Astrocyte (in vitro differentiated cells and primary cell): ENCODE results near the gene PCA3. TPM values are rescaled to one million over a fixed set of nuclear protein-coding genes. Genes with fewer than 3 reads are reported as not detected.

Source experiments
- DNase-seq: peaks from one replicate; pipeline ENCODE4 v3.0.0-alpha.2; 2010; ENCODE audit warnings: low read depth
- FAIRE-seq: peaks from 2 replicates; lab custom pipeline; 2011; peaks lifted over from hg19 to GRCh38; lab: Jason Lieb, UNC
- H2AFZ ChIP-seq: 2 replicates; pipeline ENCODE4 v1.6.0; 2012; ENCODE audit warnings: low read depth, low read length, inconsistent platforms
- H3K27ac ChIP-seq: 2 replicates; pipeline ENCODE4 v1.5.1; 2011; ENCODE audit warnings: low read depth, low read length, inconsistent platforms
- H3K27me3 ChIP-seq: 2 replicates; pipeline ENCODE4 v1.6.0; 2011; ENCODE audit warnings: low read length, inconsistent platforms; ENCODE audit not compliant: insufficient read depth
- H3K36me3 ChIP-seq: 2 replicates; pipeline ENCODE4 v1.5.1; 2011; ENCODE audit warnings: low read length, inconsistent platforms; ENCODE audit not compliant: insufficient read depth
- H3K4me1 ChIP-seq: 2 replicates; pipeline ENCODE4 v1.5.1; 2011; ENCODE audit warnings: low read length, inconsistent platforms; ENCODE audit not compliant: insufficient read depth
- H3K4me2 ChIP-seq: 2 replicates; pipeline ENCODE4 v1.6.0; 2012; ENCODE audit warnings: low read length, inconsistent platforms
- H3K4me3 ChIP-seq: 2 replicates; pipeline ENCODE4 v1.5.1; 2011; ENCODE audit warnings: low read depth, mild to moderate bottlenecking, low read length, inconsistent platforms; ENCODE audit not compliant: insufficient read depth
- H3K79me2 ChIP-seq: 2 replicates; pipeline ENCODE4 v1.6.0; 2012; ENCODE audit warnings: mild to moderate bottlenecking, low read length, inconsistent platforms; ENCODE audit not compliant: insufficient read depth
- H3K9ac ChIP-seq: 2 replicates; pipeline ENCODE4 v1.6.0; 2012; ENCODE audit warnings: mild to moderate bottlenecking, low read length, inconsistent platforms
- H3K9me3 ChIP-seq: 2 replicates; pipeline ENCODE4 v1.5.1; 2012; ENCODE audit warnings: low read depth, mild to moderate bottlenecking, low read length, inconsistent platforms; ENCODE audit not compliant: insufficient read depth
- H4K20me1 ChIP-seq: 2 replicates; pipeline ENCODE4 v1.6.0; 2012; ENCODE audit warnings: low read length, inconsistent platforms; ENCODE audit not compliant: insufficient read depth
- H3K27ac Mint-ChIP-seq: one replicate; pipeline ENCODE4 v1.8.0; 2021; ENCODE audit warnings: mild to moderate bottlenecking, mixed read lengths; ENCODE audit not compliant: unreplicated experiment
- H3K27me3 Mint-ChIP-seq: one replicate; pipeline ENCODE4 v1.8.0; 2021; ENCODE audit warnings: low read depth, mixed read lengths; ENCODE audit not compliant: unreplicated experiment
- H3K36me3 Mint-ChIP-seq: one replicate; pipeline ENCODE4 v1.8.0; 2021; ENCODE audit warnings: low read depth, mixed read lengths; ENCODE audit not compliant: unreplicated experiment
- H3K4me1 Mint-ChIP-seq: one replicate; pipeline ENCODE4 v1.8.0; 2021; ENCODE audit warnings: low read depth, mixed read lengths; ENCODE audit not compliant: unreplicated experiment
- H3K4me3 Mint-ChIP-seq: one replicate; pipeline ENCODE4 v1.8.0; 2021; ENCODE audit warnings: mild to moderate bottlenecking, moderate library complexity, mixed read lengths; ENCODE audit not compliant: unreplicated experiment
- H3K9me3 Mint-ChIP-seq: one replicate; pipeline ENCODE4 v1.8.0; 2021; ENCODE audit warnings: mild to moderate bottlenecking, mixed read lengths; ENCODE audit not compliant: unreplicated experiment
- CTCF ChIP-seq: IDR thresholded peaks from 2 replicates; pipeline ENCODE4 v1.5.1; 2011; ENCODE audit warnings: low read depth, mild to moderate bottlenecking, inconsistent platforms, low read length, moderate library complexity; ENCODE audit not compliant: insufficient read depth
- EZH2 ChIP-seq: IDR thresholded peaks from 2 replicates; pipeline ENCODE4 v1.6.1; 2012; ENCODE audit warnings: mild to moderate bottlenecking, low read length, inconsistent platforms; ENCODE audit not compliant: insufficient read depth
- total RNA-seq: library from RNA; stranded (reverse); gene quantifications from 2 replicates; pipeline ENCODE4 v1.2.1, GENCODE V29; 2021

The PCA3 gene
- total RNA-seq, 1 donor from 2014 or later: not detected

- Mint-ChIP-seq H3K27me3 (peaks cover 3% of the 10 kb centered on the region), H3K36me3 (no peaks in the 10 kb centered on the region), H3K4me1 (no peaks in the 10 kb centered on the region), H3K9me3 (no peaks in the 10 kb centered on the region), H3K27ac (no peak overlapping the region), H3K4me3 (no peak overlapping the region)
- Histone ChIP-seq H3K4me2 (no peak overlapping the region), H3K79me2 (no peaks in the 10 kb centered on the region), H3K4me3 (no peak overlapping the region), H4K20me1 (no peaks in the 10 kb centered on the region), H2AFZ (no peak overlapping the region), H3K9me3 (no peaks in the 10 kb centered on the region), H3K27me3 (no peaks in the 10 kb centered on the region), H3K27ac (no peak overlapping the region), H3K4me1 (no peaks in the 10 kb centered on the region), H3K9ac (no peak overlapping the region), H3K36me3 (no peaks in the 10 kb centered on the region)
- DNase-seq (peak; percentile 61), FAIRE-seq (no peak)
- no peak for TF ChIP-seq EZH2
- TF ChIP-seq CTCF: no peak
Observed at GRCh38 chr9:76772686-76773445, 8.6 kb downstream of the PCA3 start.

GRCh38 chr9:76784881-76785280 lies 20.6 kb downstream of the PCA3 start:
- Histone ChIP-seq H4K20me1 (no peaks in the 10 kb centered on the region), H3K4me1 (no peaks in the 10 kb centered on the region), H3K27me3 (no peaks in the 10 kb centered on the region), H3K4me3 (no peak overlapping the region), H3K9ac (no peak overlapping the region), H3K27ac (no peak overlapping the region), H2AFZ (no peak overlapping the region), H3K79me2 (no peaks in the 10 kb centered on the region), H3K36me3 (no peaks in the 10 kb centered on the region), H3K4me2 (no peak overlapping the region), H3K9me3 (no peaks in the 10 kb centered on the region)
- no peak for DNase-seq
- peaks cover 2% of the 10 kb centered on the region for H3K9me3 Mint-ChIP-seq
- TF ChIP-seq EZH2: no peak
- no peak for TF ChIP-seq CTCF
- H3K4me3 Mint-ChIP-seq: no peak overlapping the region
- peaks cover 5% of the 10 kb centered on the region for H3K27me3 Mint-ChIP-seq
- H3K4me1 Mint-ChIP-seq: no peaks in the 10 kb centered on the region
- no peaks in the 10 kb centered on the region for H3K36me3 Mint-ChIP-seq
- no peak overlapping the region for H3K27ac Mint-ChIP-seq
- no peak for FAIRE-seq

GRCh38 chr9:76785501-76785900 lies 21.3 kb downstream of the PCA3 start:
- Histone ChIP-seq H3K9me3 (no peaks in the 10 kb centered on the region), H3K4me3 (no peak overlapping the region), H3K79me2 (no peaks in the 10 kb centered on the region), H3K9ac (no peak overlapping the region), H3K36me3 (no peaks in the 10 kb centered on the region), H3K27ac (no peak overlapping the region), H3K4me1 (no peaks in the 10 kb centered on the region), H3K27me3 (no peaks in the 10 kb centered on the region), H3K4me2 (no peak overlapping the region), H2AFZ (no peak overlapping the region), H4K20me1 (no peaks in the 10 kb centered on the region)
- FAIRE-seq (no peak), DNase-seq (no peak)
- H3K27me3 Mint-ChIP-seq: peaks cover 5% of the 10 kb centered on the region
- H3K4me3 Mint-ChIP-seq: no peak overlapping the region
- TF ChIP-seq EZH2 (no peak), CTCF (no peak)
- peaks cover 2% of the 10 kb centered on the region for H3K9me3 Mint-ChIP-seq
- H3K4me1 Mint-ChIP-seq: no peaks in the 10 kb centered on the region
- no peak overlapping the region for H3K27ac Mint-ChIP-seq
- H3K36me3 Mint-ChIP-seq: no peaks in the 10 kb centered on the region
